ENCODE measurements around the gene COL12A1.
A peak's percentile ranks its signal among the peaks of the same experiment; 100 is the strongest.

COL12A1 gene

GRCh38 chr6:75205776-75206575 is at the start of gene COL12A1:
COL12A1 (minus strand) TSS chr6:75206053; CDS start chr6:75202792, 3,261 bp downstream.
- DNase-seq (ENCODE audit: low read depth in 2 of 2), result no peak

GRCh38 chr6:75250552-75250951 is 44.7 kb upstream of the COL12A1 start:
- DNase-seq (ENCODE audit: low read depth in 2 of 2), result no peak

- no peak for DNase-seq (ENCODE audit: low read depth in 2 of 2)
Measured at GRCh38 chr6:75249837-75250236, 44.0 kb upstream of the COL12A1 start.

- DNase-seq (ENCODE audit: low read depth in 2 of 2), result no peak
Measured at GRCh38 chr6:75246386-75246785, 40.5 kb upstream of the COL12A1 start.

GRCh38 chr6:75244063-75244584 is 38.3 kb upstream of the COL12A1 start:
- DNase-seq (ENCODE audit: low read depth in 2 of 2), result no peak

- DNase-seq (ENCODE audit: low read depth in 2 of 2), result peak; percentile 61 to 74
Measured at GRCh38 chr6:75243333-75244062, 37.6 kb upstream of the COL12A1 start, which contains the start of gene COX7A2. COX7A2 (minus strand) TSS chr6:75243801; CDS start chr6:75243734, 67 bp downstream.

GRCh38 chr6:75236630-75237029 is 30.8 kb upstream of the COL12A1 start:
- DNase-seq (ENCODE audit: low read depth in 2 of 2), result no peak

GRCh38 chr6:75235271-75235670 is 29.4 kb upstream of the COL12A1 start:
- no peak for DNase-seq (ENCODE audit: low read depth in 2 of 2)

- DNase-seq (ENCODE audit: low read depth in 2 of 2), result no peak
Measured at GRCh38 chr6:75234126-75234865, 28.4 kb upstream of the COL12A1 start.

- DNase-seq (ENCODE audit: low read depth in 2 of 2), result no peak
Measured at GRCh38 chr6:75233092-75233615, 27.3 kb upstream of the COL12A1 start.

GRCh38 chr6:75230484-75231325 is 24.9 kb upstream of the COL12A1 start:
- DNase-seq (ENCODE audit: low read depth in 2 of 2), result no peak

GRCh38 chr6:75224303-75224926 is 18.6 kb upstream of the COL12A1 start:
- no peak for DNase-seq (ENCODE audit: low read depth in 2 of 2)

- no peak for DNase-seq (ENCODE audit: low read depth in 2 of 2)
Measured at GRCh38 chr6:75223428-75223827, 17.6 kb upstream of the COL12A1 start.

GRCh38 chr6:75222261-75222660 is 16.4 kb upstream of the COL12A1 start:
- DNase-seq (ENCODE audit: low read depth in 2 of 2), result no peak

- DNase-seq (ENCODE audit: low read depth in 2 of 2), result no peak
Measured at GRCh38 chr6:75221116-75221515, 15.3 kb upstream of the COL12A1 start.

GRCh38 chr6:75220357-75220756 is 14.5 kb upstream of the COL12A1 start:
- DNase-seq (ENCODE audit: low read depth in 2 of 2), result no peak

- DNase-seq (ENCODE audit: low read depth in 2 of 2), result no peak
Measured at GRCh38 chr6:75219263-75219662, 13.4 kb upstream of the COL12A1 start.

GRCh38 chr6:75217193-75217592 is 11.3 kb upstream of the COL12A1 start:
- DNase-seq (ENCODE audit: low read depth in 2 of 2), result no peak

GRCh38 chr6:75215291-75215690 is 9.4 kb upstream of the COL12A1 start:
- no peak for DNase-seq (ENCODE audit: low read depth in 2 of 2)

GRCh38 chr6:75213732-75214131 is 7.9 kb upstream of the COL12A1 start:
- DNase-seq (ENCODE audit: low read depth in 2 of 2), result no peak

All from stimulated activated CD8-positive, alpha-beta memory T cell treated with anti-CD3 and anti-CD28 coated beads, Interleukin-2, amount 100 ng/mL, for 48 hours (primary cell).